RWPE1 (cell line): ENCODE results near the gene ZFYVE28.
A peak's percentile ranks its signal among the peaks of the same experiment; 100 is the strongest.

ENCODE experiments used
- CTCF ChIA-PET: fragments of 350-600 bp; sonication (Branson Sonifier 250); formaldehyde crosslinking; extraction: SDS; loops from one replicate; lab custom pipeline; 2021; lab: Yijun Ruan, JAX
- POLR2A ChIA-PET: fragments of 400-600 bp; formaldehyde crosslinking; extraction: SDS; loops from one replicate; lab custom pipeline; 2020; ENCODE audit warnings: antibody characterized with exemption; ENCODE audit not compliant: low non-redundant PET; lab: Yijun Ruan, JAX
- DNase-seq: peaks from one replicate; pipeline ENCODE4 v3.0.0; 2012; ENCODE audit warnings: low spot score
- H3K27ac ChIP-seq: fragments of 450-650 bp; 2 replicates; pipeline ENCODE4 v1.5.1; 2017
- TF ChIP-seq, protein P1 (sequence below): fragments of 450-650 bp; conservative IDR thresholded peaks from 2 replicates; pipeline ENCODE4 v1.5.1; 2017; ENCODE audit warnings: low read depth, mild to moderate bottlenecking

ZFYVE28 gene

DNA sequence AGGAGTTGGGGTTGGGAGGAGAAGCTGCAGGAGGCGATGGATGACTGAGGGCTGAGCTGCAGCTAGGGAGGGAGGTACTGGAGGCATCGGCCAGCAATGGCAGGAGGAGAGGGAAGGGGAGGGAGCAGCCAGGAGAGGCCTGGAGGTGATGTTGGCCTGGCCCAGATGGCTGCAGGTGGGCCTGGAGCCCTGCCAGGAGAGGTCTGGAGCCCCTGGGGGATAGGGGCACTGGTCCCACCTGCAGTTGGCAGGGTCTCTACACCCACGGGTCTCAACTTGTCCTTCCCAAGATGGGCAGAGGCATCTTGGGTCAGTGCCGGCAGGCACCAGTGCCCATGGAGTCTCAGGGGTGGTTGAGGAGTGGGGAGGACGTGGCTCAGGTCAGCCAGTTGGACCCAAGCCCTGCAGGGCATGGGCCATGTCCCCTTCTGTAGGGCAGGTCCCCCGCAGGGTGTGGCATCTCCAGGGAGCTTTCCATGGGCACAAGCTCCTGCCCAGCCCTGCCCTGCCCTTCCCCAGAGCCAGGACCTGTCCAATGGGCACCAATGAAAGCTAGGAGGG, 153.9 kb downstream of the ZFYVE28 start:
- TF ChIP-seq, protein P1, sequence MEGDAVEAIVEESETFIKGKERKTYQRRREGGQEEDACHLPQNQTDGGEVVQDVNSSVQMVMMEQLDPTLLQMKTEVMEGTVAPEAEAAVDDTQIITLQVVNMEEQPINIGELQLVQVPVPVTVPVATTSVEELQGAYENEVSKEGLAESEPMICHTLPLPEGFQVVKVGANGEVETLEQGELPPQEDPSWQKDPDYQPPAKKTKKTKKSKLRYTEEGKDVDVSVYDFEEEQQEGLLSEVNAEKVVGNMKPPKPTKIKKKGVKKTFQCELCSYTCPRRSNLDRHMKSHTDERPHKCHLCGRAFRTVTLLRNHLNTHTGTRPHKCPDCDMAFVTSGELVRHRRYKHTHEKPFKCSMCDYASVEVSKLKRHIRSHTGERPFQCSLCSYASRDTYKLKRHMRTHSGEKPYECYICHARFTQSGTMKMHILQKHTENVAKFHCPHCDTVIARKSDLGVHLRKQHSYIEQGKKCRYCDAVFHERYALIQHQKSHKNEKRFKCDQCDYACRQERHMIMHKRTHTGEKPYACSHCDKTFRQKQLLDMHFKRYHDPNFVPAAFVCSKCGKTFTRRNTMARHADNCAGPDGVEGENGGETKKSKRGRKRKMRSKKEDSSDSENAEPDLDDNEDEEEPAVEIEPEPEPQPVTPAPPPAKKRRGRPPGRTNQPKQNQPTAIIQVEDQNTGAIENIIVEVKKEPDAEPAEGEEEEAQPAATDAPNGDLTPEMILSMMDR: no peak
- peak overlapping the region; percentile 91 for H3K27ac ChIP-seq
- ChIA-PET CTCF (no interaction called here), POLR2A (no interaction called here)
- no peak for DNase-seq

DNA sequence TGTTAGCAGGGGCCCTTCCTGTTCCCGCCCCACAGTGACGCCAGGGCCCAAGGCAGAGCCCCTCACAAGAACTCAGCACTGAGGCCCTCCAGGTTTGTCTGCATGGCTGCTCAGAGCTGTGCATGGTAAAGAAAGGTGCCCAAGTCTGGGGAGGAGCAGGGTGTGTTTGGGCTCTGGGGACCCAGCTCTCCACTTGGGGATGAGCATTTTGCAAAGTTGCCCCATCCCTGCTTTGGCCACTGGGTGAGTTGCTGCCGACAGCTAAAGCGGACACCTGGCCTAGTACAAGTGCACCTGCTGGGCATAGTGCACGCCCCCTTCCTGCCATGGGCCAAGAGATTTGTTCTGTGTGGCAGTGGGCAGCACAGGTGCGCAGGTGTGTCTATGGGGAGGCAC, 154.5 kb downstream of the ZFYVE28 start:
- peak overlapping the region; percentile 91 for H3K27ac ChIP-seq
- ChIA-PET POLR2A (no interaction called here), CTCF (no interaction called here)

DNA sequence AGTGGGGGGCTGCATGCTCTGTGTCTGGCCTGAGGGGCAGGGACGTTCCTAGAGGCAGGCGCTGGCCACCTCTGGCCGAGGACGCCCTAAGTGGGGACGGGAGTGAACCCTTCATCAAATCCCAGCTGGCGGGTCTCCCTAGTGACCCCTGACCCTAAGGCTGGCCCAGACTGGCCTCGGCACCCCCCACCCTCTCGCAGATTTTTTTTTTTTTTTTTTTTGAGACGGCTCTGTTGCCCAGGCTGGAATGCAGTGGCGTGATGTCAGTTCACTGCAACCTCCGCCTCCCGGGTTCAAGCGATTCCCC, 155.5 kb downstream of the ZFYVE28 start:
- DNase-seq: no peak
- TF ChIP-seq, protein P1: no peak
- H3K27ac ChIP-seq: peak overlapping the region; percentile 91
- ChIA-PET POLR2A (interaction anchor here (0.7 to 1.5 kb wide), 2 partner anchors 30 to 98 kb away, joined by 4 read pairs; no protein-coding TSS in a partner anchor), CTCF (no interaction called here)

More for the DNA sequence above, 154.5 kb downstream of the ZFYVE28 start:
- TF ChIP-seq, protein P1: no peak
- DNase-seq: no peak

DNA sequence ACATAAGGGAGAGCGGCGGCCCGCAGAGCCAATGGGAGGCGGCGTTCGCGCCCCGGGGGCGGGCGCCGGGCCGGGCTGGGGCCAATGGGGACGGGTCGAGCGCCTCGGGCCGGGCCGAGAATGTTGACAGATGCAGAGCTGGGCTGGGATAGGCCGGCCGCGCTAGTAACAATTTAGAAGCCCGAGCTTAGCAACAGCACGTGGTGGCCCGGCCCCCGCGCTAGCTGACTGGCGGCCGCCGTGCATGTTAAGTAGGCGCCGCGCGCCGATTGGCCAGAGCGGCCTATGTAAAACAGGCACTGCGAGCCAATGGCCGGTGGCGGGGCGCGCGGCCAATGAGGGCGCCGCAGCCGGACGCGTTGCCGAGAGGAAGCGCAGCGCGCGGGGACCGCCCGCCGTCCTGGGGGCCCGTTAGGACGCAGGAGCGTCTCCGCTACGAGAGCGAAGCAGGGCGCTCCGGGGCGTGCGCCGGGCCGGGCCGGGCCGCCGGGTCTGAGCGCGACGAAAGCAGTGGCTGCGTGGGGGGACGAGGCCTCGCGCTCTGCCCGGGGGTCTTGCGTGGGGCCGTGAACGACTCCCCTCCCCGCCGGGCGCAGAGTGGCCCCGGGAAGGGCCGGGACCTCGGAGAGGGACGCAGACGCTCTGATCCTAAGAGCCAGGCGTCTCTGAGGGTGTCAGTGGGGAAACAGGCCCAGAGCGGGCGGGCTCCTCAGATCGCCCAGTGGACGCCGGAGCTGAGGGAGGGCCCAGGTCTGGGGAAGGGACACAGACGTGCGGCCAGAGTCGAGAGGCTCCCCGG, 156.1 kb downstream of the ZFYVE28 start:
- TF ChIP-seq, protein P1: no peak
- CTCF ChIA-PET: no interaction called here
- DNase-seq: peak; percentile 95
- peak overlapping the region; percentile 91 for H3K27ac ChIP-seq
- POLR2A ChIA-PET: interaction anchor here (0.6 to 1.5 kb wide), 3 partner anchors 14 to 99 kb away, joined by 4 read pairs; no protein-coding TSS in a partner anchor

DNA sequence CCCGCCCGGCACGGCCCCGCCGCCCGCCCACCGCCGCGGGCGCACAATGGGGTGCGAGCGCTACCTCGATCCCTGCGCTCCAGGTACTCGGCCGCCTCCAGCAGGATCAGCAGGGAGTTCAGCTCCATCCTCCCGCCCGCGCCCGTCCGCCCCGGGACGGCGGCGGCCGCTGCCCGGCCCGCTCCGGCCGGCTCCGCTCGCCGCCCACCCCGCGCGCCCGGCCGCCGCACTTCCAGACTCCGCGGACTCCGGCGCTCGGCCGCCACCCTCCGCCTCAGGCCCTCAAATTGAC, 156.6 kb downstream of the ZFYVE28 start, which contains the start of gene MXD4:
Gene MXD4 (minus strand): TSS at position 257 of the 292 bp plus-strand sequence. CDS start 129 bp downstream, at position 128.
- H3K27ac ChIP-seq: peak within 1 kb of the TSS; percentile 91
- TF ChIP-seq, protein P1: no peak
- DNase-seq: no peak
- POLR2A ChIA-PET: interaction anchor here (1.5 kb wide), 1 partner anchor 29 kb away, joined by 4 read pairs; no protein-coding TSS in a partner anchor
- CTCF ChIA-PET: no interaction called here

DNA sequence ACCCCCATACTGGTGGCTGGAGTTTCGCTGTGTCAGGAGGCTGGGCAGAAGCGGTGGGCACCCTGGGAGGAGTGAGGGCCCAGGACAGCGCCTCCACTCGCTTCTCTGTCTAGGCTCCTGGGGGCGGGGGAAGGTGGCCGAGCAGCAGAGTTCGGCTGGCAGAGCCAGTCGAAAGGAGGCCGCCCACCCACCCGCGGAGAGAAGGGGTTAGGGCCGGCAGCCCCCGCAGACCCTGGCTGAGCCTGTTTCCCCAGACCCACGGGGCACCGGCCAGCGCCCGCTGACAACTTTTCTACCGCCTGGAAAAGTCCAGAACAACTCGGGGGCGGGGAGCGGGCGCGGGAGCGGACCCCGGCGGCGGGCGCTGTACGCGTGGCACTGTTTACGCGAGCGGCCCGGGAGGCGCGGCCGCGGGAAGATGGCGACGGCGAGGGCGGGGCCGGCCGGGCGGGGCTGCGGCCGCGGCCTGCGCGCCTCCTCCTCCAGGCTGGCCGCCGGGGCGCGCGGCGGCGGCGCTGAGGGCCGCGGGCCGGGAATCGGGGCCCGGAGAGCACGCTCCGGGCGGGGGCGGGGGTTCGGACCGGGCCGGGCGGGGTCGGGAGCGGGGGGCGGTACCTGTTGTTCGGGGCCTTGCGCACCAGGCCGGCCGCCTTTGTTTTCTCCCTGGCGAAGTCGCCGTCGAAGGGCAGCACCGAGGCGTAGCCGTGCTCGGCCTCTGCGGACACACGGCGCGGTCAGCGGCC, 157.2 kb downstream of the ZFYVE28 start:
- DNase-seq: peak; percentile 24
- ChIA-PET CTCF (no interaction called here), POLR2A (no interaction called here)
- TF ChIP-seq, protein P1: no peak
- H3K27ac ChIP-seq: peak overlapping the region; percentile 91
